Measurements from ENCODE around the gene TFEC.
A peak's percentile ranks its signal among the peaks of the same experiment; 100 is the strongest.
"Not testable (repeated sequence)": the region's sequence is repeated elsewhere in the genome, so short reads cannot be mapped to it uniquely, and the experiment has no call there.

The TFEC gene

DNA sequence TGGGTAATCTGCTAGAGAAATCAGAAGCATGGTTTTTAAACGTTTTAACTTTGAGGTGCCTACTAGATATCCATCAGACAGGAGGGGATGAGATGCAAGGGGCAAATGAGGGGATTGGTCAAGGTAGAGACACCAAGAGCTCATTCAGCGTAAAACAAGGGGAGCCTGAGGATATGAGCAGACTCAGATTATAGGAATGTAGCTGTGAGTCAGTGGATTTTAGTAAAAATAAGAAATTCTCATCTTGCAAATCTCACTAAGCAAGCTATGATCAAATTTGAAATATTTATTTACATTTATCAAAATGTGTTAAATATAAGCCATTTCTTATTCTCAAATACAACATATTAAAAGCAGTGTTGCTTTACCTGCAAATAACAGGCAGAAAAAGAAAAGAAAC, 21.4 kb upstream of the TFEC start:
- H3K4me3 ChIP-seq (replicated peaks; ENCODE audit: low read depth, low read length) = no peak overlapping the region
- DNase-seq (ENCODE audit: extremely low read depth, insufficient read length) = no peak
- H3K36me3 ChIP-seq (ENCODE audit: control insufficient read depth, insufficient read depth, low read length) = no peaks in the 10 kb centered on the region
- H3K27me3 ChIP-seq (replicated peaks; ENCODE audit: control insufficient read depth, insufficient read depth, low read length) = no peaks in the 10 kb centered on the region
- TF ChIP-seq, protein P1, sequence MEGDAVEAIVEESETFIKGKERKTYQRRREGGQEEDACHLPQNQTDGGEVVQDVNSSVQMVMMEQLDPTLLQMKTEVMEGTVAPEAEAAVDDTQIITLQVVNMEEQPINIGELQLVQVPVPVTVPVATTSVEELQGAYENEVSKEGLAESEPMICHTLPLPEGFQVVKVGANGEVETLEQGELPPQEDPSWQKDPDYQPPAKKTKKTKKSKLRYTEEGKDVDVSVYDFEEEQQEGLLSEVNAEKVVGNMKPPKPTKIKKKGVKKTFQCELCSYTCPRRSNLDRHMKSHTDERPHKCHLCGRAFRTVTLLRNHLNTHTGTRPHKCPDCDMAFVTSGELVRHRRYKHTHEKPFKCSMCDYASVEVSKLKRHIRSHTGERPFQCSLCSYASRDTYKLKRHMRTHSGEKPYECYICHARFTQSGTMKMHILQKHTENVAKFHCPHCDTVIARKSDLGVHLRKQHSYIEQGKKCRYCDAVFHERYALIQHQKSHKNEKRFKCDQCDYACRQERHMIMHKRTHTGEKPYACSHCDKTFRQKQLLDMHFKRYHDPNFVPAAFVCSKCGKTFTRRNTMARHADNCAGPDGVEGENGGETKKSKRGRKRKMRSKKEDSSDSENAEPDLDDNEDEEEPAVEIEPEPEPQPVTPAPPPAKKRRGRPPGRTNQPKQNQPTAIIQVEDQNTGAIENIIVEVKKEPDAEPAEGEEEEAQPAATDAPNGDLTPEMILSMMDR (IDR thresholded peaks at IDR 0.05; ENCODE audit: insufficient read depth, low read length, poor library complexity, severe bottlenecking) = no peak

DNA sequence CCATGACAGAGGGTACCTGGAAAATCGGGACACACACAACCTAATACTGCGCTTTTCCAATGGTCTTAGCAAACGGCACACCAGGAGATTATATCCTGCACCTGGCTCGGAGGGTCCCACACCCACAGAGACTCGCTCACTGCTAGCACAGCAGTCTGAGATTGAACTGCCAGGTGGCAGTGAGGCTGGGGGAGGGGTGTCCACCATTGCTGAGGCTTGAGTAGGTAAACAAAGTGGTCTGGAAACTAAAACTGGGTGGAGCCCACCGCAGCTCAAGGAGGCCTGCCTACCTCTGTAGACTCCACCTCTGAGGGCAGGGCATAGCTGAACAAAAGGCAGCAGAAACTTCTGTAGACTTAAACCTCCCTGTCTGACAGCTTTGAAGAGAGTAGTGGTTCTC, 16.7 kb upstream of the TFEC start:
- H3K27me3 ChIP-seq (replicated peaks; ENCODE audit: control insufficient read depth, insufficient read depth, low read length); H3K4me3 ChIP-seq (replicated peaks; ENCODE audit: low read depth, low read length); H3K36me3 ChIP-seq (ENCODE audit: control insufficient read depth, insufficient read depth, low read length); DNase-seq (ENCODE audit: extremely low read depth, insufficient read length): not testable (repeated sequence)

DNA sequence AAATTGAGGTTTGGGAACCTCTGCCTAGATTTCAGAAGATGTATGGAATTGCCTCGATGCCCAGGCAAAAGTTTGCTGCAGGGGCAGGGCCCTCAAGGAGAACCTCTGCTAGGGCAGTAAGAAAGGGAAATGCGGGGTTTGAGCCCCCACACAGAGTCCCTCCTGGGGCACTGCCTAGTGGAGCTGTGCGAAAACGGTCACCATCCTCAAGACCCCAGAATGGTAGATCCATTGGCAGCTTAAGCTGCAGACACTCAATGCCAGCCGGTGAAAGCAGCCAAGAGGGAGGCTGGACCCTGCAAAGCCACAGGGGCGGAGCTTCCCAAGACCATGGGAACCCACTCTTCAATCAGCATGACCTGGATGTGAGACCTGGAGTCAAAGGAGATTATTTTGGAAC, 15.0 kb upstream of the TFEC start:
- TF ChIP-seq, protein P1 (IDR thresholded peaks at IDR 0.05; ENCODE audit: insufficient read depth, low read length, poor library complexity, severe bottlenecking) = no peak
- no peak overlapping the region for H3K4me3 ChIP-seq (replicated peaks; ENCODE audit: low read depth, low read length)
- no peaks in the 10 kb centered on the region for H3K36me3 ChIP-seq (ENCODE audit: control insufficient read depth, insufficient read depth, low read length)
- H3K27me3 ChIP-seq (replicated peaks; ENCODE audit: control insufficient read depth, insufficient read depth, low read length) = no peaks in the 10 kb centered on the region
- DNase-seq (ENCODE audit: extremely low read depth, insufficient read length) = no peak

DNA sequence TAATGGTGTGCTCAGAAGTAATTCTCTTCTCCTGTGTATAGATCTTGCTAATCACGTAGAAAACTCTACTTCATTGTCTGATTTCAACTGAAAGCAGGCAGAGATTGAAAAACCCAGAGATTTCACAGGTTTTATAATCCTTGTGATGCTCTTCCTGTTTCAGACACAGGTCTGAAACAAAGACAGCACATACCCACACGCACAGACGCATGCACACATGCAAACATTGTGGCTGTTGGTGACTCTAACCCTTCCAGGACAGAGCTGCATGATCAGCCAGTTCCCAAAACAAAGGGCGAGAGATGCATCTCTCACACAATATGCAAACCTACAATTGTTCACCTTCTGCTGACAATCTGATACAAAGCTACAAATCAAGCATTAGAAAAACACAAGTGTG, 11.1 kb upstream of the TFEC start:
- peak; percentile 12 for DNase-seq (ENCODE audit: extremely low read depth, insufficient read length)
- TF ChIP-seq, protein P1 (IDR thresholded peaks at IDR 0.05; ENCODE audit: insufficient read depth, low read length, poor library complexity, severe bottlenecking) = no peak
- no peaks in the 10 kb centered on the region for H3K36me3 ChIP-seq (ENCODE audit: control insufficient read depth, insufficient read depth, low read length)
- no peaks in the 10 kb centered on the region for H3K27me3 ChIP-seq (replicated peaks; ENCODE audit: control insufficient read depth, insufficient read depth, low read length)
- H3K4me3 ChIP-seq (replicated peaks; ENCODE audit: low read depth, low read length) = no peak overlapping the region

DNA sequence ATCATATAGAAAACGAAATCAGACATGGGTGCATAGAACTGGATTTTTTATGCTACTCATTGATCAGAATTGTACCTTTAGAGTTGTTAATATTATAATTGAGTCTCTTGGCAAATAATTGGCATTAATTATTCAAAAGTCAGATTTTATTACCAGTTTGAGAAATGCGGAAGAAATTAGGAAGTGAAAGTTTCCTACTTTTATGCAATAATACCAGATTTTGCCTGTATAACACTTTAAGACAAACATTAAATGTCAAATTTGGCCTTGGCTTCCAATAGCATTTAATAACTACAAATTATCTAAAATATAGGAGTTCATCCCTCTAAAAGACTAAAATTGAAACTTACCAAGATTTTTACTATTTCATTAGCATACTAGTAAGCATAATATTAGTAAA, 6.8 kb upstream of the TFEC start:
- H3K36me3 ChIP-seq (ENCODE audit: control insufficient read depth, insufficient read depth, low read length) = no peaks in the 10 kb centered on the region
- no peak overlapping the region for H3K4me3 ChIP-seq (replicated peaks; ENCODE audit: low read depth, low read length)
- DNase-seq (ENCODE audit: extremely low read depth, insufficient read length) = no peak
- TF ChIP-seq, protein P1 (IDR thresholded peaks at IDR 0.05; ENCODE audit: insufficient read depth, low read length, poor library complexity, severe bottlenecking) = no peak
- no peaks in the 10 kb centered on the region for H3K27me3 ChIP-seq (replicated peaks; ENCODE audit: control insufficient read depth, insufficient read depth, low read length)

DNA sequence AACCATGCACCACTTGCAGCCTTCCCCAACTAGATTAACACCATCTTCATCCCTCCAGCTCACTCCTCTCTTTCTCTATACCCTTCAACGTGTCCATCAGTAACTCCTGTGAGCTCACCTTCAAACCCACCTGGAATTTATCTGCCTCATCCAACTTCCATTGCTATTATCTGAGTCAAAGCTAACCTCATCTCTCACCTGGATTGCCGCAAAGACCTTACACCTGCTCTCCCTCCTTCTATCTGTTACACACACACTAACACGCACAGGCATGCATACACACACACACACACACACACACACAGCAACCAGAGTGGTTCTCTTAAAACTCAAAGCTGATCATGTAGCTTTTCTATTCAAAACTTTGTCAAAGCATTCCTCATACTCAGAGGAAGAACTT, 3.8 kb upstream of the TFEC start:
- TF ChIP-seq, protein P1 (IDR thresholded peaks at IDR 0.05; ENCODE audit: insufficient read depth, low read length, poor library complexity, severe bottlenecking) = no peak
- Histone ChIP-seq H3K27me3 (replicated peaks; ENCODE audit: control insufficient read depth, insufficient read depth, low read length) (no peaks in the 10 kb centered on the region), H3K4me3 (replicated peaks; ENCODE audit: low read depth, low read length) (no peak overlapping the region), H3K36me3 (ENCODE audit: control insufficient read depth, insufficient read depth, low read length) (no peaks in the 10 kb centered on the region)
- no peak for DNase-seq (ENCODE audit: extremely low read depth, insufficient read length)
